Neural cell (in vitro differentiated cells): ENCODE data around the gene HS6ST2. TPM values are rescaled to one million over a fixed set of nuclear protein-coding genes. Genes with fewer than 3 reads are reported as not detected.

Experiments
- H2AFZ ChIP-seq: fragments of 200-600, 300-800 bp; sonication (generic), shearing (Covaris generic); 2 replicates; pipeline ENCODE4 v1.6.0; 2014; ENCODE audit warnings: low read depth, mild to moderate bottlenecking, antibody characterized with exemption, low read length, moderate library complexity
- H3F3A ChIP-seq: fragments of 200-600 bp; shearing (Covaris generic); 2 replicates; pipeline ENCODE4 v1.6.1; 2016; ENCODE audit warnings: mild to moderate bottlenecking, moderate library complexity, mixed read lengths, antibody characterized with exemption, low read length; ENCODE audit not compliant: insufficient read depth, poor library complexity, severe bottlenecking
- H3K27ac ChIP-seq: fragments of 200-600, 300-800 bp; sonication (generic), shearing (Covaris generic); 2 replicates; pipeline ENCODE4 v1.5.1; 2014; ENCODE audit warnings: mild to moderate bottlenecking, low read length, moderate library complexity
- H3K27me3 ChIP-seq: fragments of 300-800, 200-600 bp; sonication (generic), shearing (Covaris generic); 2 replicates; pipeline ENCODE4 v1.6.0; 2014; ENCODE audit warnings: mild to moderate bottlenecking, low read depth, low read length, moderate library complexity; ENCODE audit not compliant: insufficient read depth
- H3K36me3 ChIP-seq: fragments of 300-800, 200-600 bp; sonication (generic), shearing (Covaris generic); 2 replicates; pipeline ENCODE4 v1.5.1; 2014; ENCODE audit warnings: mild to moderate bottlenecking, antibody characterized with exemption, low read length, moderate library complexity; ENCODE audit not compliant: insufficient read depth
- H3K4me2 ChIP-seq: fragments of 300-800, 200-600 bp; sonication (generic), shearing (Covaris generic); 2 replicates; pipeline ENCODE4 v1.6.0; 2014; ENCODE audit warnings: mild to moderate bottlenecking, low read length
- H3K4me3 ChIP-seq: fragments of 300-800, 200-600 bp; sonication (generic), shearing (Covaris generic); 2 replicates; pipeline ENCODE4 v1.5.1; 2014; ENCODE audit warnings: mild to moderate bottlenecking, low read length, moderate library complexity
- H3K79me2 ChIP-seq: fragments of 200-600 bp; shearing (Covaris generic); replicated peaks from 2 replicates; pipeline ENCODE4 v1.6.0; 2014; ENCODE audit warnings: mild to moderate bottlenecking, low read length, moderate library complexity; ENCODE audit not compliant: insufficient read depth
- H3K9ac ChIP-seq: fragments of 300-800, 200-600 bp; sonication (generic), shearing (Covaris generic); 2 replicates; pipeline ENCODE4 v1.6.1; 2016; ENCODE audit warnings: mild to moderate bottlenecking, low read length, mixed read lengths
- H3K9me2 ChIP-seq: fragments of 200-600 bp; shearing (Covaris generic); 2 replicates; pipeline ENCODE4 v1.6.1; 2016; ENCODE audit warnings: mild to moderate bottlenecking, low read length, mixed read lengths; ENCODE audit not compliant: insufficient read depth
- H3K9me3 ChIP-seq: fragments of 200-600, 300-800 bp; sonication (generic), shearing (Covaris generic); 2 replicates; pipeline ENCODE4 v1.6.1; 2016; ENCODE audit warnings: mild to moderate bottlenecking, mixed run types, low read length, moderate library complexity, mixed read lengths
- H4K20me1 ChIP-seq: fragments of 200-600 bp; shearing (Covaris generic); 2 replicates; pipeline ENCODE4 v1.6.1; 2016; ENCODE audit warnings: mild to moderate bottlenecking, mixed run types; ENCODE audit not compliant: insufficient read depth
- EP300 ChIP-seq: fragments of 450-650 bp; conservative IDR thresholded peaks from 2 replicates; pipeline ENCODE4 v1.6.1; 2014; ENCODE audit warnings: antibody characterized with exemption, mild to moderate bottlenecking, moderate library complexity; ENCODE audit not compliant: poor library complexity, severe bottlenecking
- EZH2 ChIP-seq: fragments of 200-600, 300-800 bp; shearing (Covaris generic), sonication (generic); IDR thresholded peaks from 2 replicates; pipeline ENCODE4 v1.6.1; 2014; ENCODE audit warnings: antibody characterized with exemption, low read length, borderline replicate concordance, mild to moderate bottlenecking; ENCODE audit not compliant: insufficient read depth, poor library complexity, severe bottlenecking
- MXI1 ChIP-seq: fragments of 450-650 bp; conservative IDR thresholded peaks from 2 replicates; pipeline ENCODE4 v1.6.1; 2014; ENCODE audit warnings: antibody characterized with exemption, mild to moderate bottlenecking; ENCODE audit not compliant: poor library complexity, severe bottlenecking
- POLR2AphosphoS5 ChIP-seq: IDR thresholded peaks from 2 replicates; pipeline ENCODE4 v1.6.1; 2012
- RAD21 ChIP-seq: fragments of 450-650 bp; conservative IDR thresholded peaks from 2 replicates; pipeline ENCODE4 v1.6.1; 2014; ENCODE audit warnings: antibody characterized with exemption, mild to moderate bottlenecking, moderate library complexity
- SMC3 ChIP-seq: fragments of 450-650 bp; conservative IDR thresholded peaks from 2 replicates; pipeline ENCODE4 v1.6.1; 2014; ENCODE audit warnings: antibody characterized with exemption, mild to moderate bottlenecking, moderate library complexity; ENCODE audit not compliant: poor library complexity
- TAF1 ChIP-seq: IDR thresholded peaks from 2 replicates; pipeline ENCODE4 v1.6.1; 2012; ENCODE audit warnings: low read depth
- polyA plus RNA-seq: library from polyadenylated mRNA; depleted of rRNA; stranded (reverse); fragments of >200 nt; gene quantifications from 2 replicates; pipeline ENCODE4 v1.2.3, GENCODE V29; 2014
- TF ChIP-seq, protein P1 (sequence below): IDR thresholded peaks from 2 replicates; pipeline ENCODE4 v1.6.1; 2012; ENCODE audit warnings: borderline replicate concordance
- TF ChIP-seq, protein P2 (sequence below): fragments of 450-650 bp; IDR thresholded peaks from 2 replicates; pipeline ENCODE4 v1.5.1; 2014; ENCODE audit warnings: antibody characterized with exemption, mild to moderate bottlenecking, moderate library complexity; ENCODE audit not compliant: poor library complexity, severe bottlenecking

The HS6ST2 gene
- polyA plus RNA-seq, 1 donor from 2014 or later, result 43.0 TPM

GRCh38 chrX:132623942-132624341 lies 334.5 kb downstream of the HS6ST2 start:
- Histone ChIP-seq H3K9me3 (no peaks in the 10 kb centered on the region), H3K4me3 (no peak overlapping the region), H3K36me3 (no peaks in the 10 kb centered on the region), H3K9ac (no peak overlapping the region), H3F3A (no peaks in the 10 kb centered on the region), H3K9me2 (no peaks in the 10 kb centered on the region), H3K4me2 (no peak overlapping the region), H3K27me3 (no peaks in the 10 kb centered on the region), H4K20me1 (no peaks in the 10 kb centered on the region), H3K79me2 (no peaks in the 10 kb centered on the region), H3K27ac (no peak overlapping the region), H2AFZ (no peak overlapping the region)
- TF ChIP-seq MXI1 (no peak), POLR2AphosphoS5 (no peak), RAD21 (no peak)

- Histone ChIP-seq H3K4me3 (no peak overlapping the region), H3K4me2 (no peak overlapping the region), H3K9me3 (no peaks in the 10 kb centered on the region), H3K27ac (no peak overlapping the region), H3F3A (no peaks in the 10 kb centered on the region), H3K9ac (no peak overlapping the region), H3K9me2 (no peaks in the 10 kb centered on the region), H3K79me2 (no peaks in the 10 kb centered on the region), H3K36me3 (no peaks in the 10 kb centered on the region), H4K20me1 (no peaks in the 10 kb centered on the region), H3K27me3 (no peaks in the 10 kb centered on the region), H2AFZ (no peak overlapping the region)
- TF ChIP-seq, protein P1, sequence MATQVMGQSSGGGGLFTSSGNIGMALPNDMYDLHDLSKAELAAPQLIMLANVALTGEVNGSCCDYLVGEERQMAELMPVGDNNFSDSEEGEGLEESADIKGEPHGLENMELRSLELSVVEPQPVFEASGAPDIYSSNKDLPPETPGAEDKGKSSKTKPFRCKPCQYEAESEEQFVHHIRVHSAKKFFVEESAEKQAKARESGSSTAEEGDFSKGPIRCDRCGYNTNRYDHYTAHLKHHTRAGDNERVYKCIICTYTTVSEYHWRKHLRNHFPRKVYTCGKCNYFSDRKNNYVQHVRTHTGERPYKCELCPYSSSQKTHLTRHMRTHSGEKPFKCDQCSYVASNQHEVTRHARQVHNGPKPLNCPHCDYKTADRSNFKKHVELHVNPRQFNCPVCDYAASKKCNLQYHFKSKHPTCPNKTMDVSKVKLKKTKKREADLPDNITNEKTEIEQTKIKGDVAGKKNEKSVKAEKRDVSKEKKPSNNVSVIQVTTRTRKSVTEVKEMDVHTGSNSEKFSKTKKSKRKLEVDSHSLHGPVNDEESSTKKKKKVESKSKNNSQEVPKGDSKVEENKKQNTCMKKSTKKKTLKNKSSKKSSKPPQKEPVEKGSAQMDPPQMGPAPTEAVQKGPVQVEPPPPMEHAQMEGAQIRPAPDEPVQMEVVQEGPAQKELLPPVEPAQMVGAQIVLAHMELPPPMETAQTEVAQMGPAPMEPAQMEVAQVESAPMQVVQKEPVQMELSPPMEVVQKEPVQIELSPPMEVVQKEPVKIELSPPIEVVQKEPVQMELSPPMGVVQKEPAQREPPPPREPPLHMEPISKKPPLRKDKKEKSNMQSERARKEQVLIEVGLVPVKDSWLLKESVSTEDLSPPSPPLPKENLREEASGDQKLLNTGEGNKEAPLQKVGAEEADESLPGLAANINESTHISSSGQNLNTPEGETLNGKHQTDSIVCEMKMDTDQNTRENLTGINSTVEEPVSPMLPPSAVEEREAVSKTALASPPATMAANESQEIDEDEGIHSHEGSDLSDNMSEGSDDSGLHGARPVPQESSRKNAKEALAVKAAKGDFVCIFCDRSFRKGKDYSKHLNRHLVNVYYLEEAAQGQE, result no peak
Measured at GRCh38 chrX:132623300-132623699, 335.1 kb downstream of the HS6ST2 start.

- H2AFZ ChIP-seq, result no peak overlapping the region
- no peaks in the 10 kb centered on the region for H3K36me3 ChIP-seq
- no peak overlapping the region for H3K4me2 ChIP-seq
- H3K4me3 ChIP-seq, result no peak overlapping the region
- no peaks in the 10 kb centered on the region for H3K9me2 ChIP-seq
- no peaks in the 10 kb centered on the region for H3F3A ChIP-seq
- no peaks in the 10 kb centered on the region for H3K79me2 ChIP-seq
- H3K9ac ChIP-seq, result no peak overlapping the region
- no peaks in the 10 kb centered on the region for H4K20me1 ChIP-seq
- H3K27me3 ChIP-seq, result no peaks in the 10 kb centered on the region
- no peak for TF ChIP-seq SMC3
- TF ChIP-seq MXI1, result no peak
- TF ChIP-seq EZH2, result no peak
- no peak for TF ChIP-seq POLR2AphosphoS5
- TF ChIP-seq EP300, result no peak
- TF ChIP-seq RAD21, result no peak
- TF ChIP-seq, protein P2, sequence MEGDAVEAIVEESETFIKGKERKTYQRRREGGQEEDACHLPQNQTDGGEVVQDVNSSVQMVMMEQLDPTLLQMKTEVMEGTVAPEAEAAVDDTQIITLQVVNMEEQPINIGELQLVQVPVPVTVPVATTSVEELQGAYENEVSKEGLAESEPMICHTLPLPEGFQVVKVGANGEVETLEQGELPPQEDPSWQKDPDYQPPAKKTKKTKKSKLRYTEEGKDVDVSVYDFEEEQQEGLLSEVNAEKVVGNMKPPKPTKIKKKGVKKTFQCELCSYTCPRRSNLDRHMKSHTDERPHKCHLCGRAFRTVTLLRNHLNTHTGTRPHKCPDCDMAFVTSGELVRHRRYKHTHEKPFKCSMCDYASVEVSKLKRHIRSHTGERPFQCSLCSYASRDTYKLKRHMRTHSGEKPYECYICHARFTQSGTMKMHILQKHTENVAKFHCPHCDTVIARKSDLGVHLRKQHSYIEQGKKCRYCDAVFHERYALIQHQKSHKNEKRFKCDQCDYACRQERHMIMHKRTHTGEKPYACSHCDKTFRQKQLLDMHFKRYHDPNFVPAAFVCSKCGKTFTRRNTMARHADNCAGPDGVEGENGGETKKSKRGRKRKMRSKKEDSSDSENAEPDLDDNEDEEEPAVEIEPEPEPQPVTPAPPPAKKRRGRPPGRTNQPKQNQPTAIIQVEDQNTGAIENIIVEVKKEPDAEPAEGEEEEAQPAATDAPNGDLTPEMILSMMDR, result no peak
- TF ChIP-seq, protein P1, result no peak
- no peak for TF ChIP-seq TAF1
- H3K27ac ChIP-seq, result no peak overlapping the region
- no peaks in the 10 kb centered on the region for H3K9me3 ChIP-seq
Measured at GRCh38 chrX:132622130-132622529, 336.3 kb downstream of the HS6ST2 start.
